Activated CD8-positive, alpha-beta memory T cell treated with anti-CD3 and anti-CD28 coated beads, Interleukin-2, amount 50 U/mL, for 48 hours (primary cell): ENCODE measurements around the gene PHACTR4.
"Not testable (repeated sequence)": the region's sequence is repeated elsewhere in the genome, so short reads cannot be mapped to it uniquely, and the experiment has no call there.

Source experiments
- DNase-seq: peaks from one replicate; pipeline ENCODE4 v3.0.0-alpha.2; 2020

Gene PHACTR4

GRCh38 chr1:28437924-28438699 is 68.6 kb downstream of the PHACTR4 start:
- DNase-seq: no peak

DNA sequence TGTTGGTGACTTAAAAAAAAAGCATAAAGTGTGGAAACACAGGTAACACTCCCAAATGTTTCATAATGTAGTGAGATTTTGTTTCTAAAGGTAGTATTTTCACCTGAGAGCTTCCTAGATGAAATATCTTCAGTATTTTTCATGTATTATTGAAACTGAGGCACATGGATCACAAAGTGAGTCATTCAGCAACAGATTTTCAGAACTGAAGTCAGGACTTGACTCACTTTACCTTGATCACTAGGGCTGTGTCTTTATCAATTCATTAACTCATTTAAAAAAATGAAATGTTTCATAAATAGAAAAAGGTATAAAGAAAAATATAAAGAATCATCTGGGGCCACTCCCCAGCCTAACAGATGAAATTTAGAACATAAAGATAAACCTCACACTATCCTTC is 69.8 kb downstream of the PHACTR4 start:
- DNase-seq: no peak

GRCh38 chr1:28441674-28442073 is 72.1 kb downstream of the PHACTR4 start:
- DNase-seq: no peak

- no peak for DNase-seq
Measured at GRCh38 chr1:28443550-28443949, 74.0 kb downstream of the PHACTR4 start.

DNA sequence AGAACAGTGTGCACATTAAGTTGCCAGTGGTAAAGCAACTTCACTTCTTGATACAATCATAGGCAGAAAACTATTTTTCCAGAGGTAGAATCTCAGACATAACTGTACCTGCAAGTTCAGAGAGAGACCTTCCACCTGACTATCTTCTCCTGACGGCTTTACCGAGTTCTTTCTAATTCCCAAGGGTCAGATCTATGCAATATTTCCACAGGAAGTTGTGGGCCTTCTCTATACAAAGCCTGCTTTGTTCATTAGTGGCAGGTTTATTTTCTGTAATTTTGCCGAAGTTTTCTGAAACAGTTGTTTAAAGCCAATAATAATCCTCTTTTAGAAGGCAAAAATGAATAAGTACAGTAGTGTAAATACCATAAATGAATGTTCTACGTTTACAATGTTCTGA is 78.1 kb downstream of the PHACTR4 start:
- no peak for DNase-seq

- DNase-seq: not testable (repeated sequence)
Measured at GRCh38 chr1:28448094-28448611, 78.6 kb downstream of the PHACTR4 start.

DNA sequence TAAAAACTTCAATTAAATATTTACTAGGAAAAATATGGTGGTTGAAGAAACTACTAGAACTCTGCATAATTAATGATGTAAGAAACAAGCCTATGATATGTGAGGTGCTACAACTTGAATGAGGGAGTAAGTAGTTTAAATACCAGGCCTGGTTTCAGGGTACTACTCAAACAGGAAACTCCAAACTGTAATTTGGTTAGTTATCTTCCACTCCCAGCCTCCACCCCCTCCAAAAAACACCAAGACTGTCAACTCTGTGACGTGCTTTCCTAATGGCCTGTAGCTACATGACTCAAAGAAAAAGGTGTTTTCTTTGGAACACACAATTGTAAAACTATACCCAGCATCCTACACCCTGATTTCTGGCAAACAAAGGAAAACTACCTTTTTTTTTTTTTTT is 80.4 kb downstream of the PHACTR4 start:
- DNase-seq: no peak

GRCh38 chr1:28450561-28450960 is 81.0 kb downstream of the PHACTR4 start:
- DNase-seq: no peak

DNA sequence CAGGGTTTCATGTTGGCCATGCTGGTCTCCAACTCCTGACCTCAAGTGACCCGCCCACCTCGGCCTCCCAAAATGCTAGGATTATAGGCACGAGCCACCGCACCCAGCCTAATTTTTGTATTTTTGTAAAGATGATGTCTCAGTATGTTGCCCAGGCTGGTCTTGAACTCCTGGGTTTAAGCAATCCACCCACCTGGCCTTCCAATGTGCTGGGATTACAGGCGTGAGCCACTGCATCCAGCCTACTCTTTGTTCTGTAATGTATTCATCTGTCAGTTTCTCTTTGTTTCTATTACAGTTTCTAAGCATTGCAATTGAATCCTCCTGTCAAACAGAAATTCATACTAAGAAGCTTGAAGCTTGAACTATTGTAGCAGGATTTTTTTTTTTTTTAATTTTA is 81.5 kb downstream of the PHACTR4 start:
- DNase-seq: no peak

DNA sequence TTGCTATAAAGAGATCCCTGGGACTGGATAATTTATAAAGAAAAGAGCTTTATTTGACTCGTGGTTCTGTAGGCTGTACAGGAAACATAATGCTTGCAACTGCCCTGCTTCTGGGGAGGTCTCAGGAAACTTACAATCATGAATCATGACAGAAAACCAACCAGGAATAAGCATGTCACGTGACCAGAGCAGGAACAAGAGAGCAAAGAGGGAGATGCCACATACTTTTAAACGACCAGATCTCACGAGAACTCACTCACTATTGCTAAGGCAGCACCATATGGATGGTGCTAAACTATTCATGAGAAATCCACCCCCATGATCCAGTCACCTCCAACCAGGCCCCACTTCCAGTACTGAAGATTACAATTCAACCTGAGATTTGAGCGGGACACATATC is 86.5 kb downstream of the PHACTR4 start:
- no peak for DNase-seq

GRCh38 chr1:28457678-28458077 is 88.1 kb downstream of the PHACTR4 start:
- DNase-seq: no peak

DNA sequence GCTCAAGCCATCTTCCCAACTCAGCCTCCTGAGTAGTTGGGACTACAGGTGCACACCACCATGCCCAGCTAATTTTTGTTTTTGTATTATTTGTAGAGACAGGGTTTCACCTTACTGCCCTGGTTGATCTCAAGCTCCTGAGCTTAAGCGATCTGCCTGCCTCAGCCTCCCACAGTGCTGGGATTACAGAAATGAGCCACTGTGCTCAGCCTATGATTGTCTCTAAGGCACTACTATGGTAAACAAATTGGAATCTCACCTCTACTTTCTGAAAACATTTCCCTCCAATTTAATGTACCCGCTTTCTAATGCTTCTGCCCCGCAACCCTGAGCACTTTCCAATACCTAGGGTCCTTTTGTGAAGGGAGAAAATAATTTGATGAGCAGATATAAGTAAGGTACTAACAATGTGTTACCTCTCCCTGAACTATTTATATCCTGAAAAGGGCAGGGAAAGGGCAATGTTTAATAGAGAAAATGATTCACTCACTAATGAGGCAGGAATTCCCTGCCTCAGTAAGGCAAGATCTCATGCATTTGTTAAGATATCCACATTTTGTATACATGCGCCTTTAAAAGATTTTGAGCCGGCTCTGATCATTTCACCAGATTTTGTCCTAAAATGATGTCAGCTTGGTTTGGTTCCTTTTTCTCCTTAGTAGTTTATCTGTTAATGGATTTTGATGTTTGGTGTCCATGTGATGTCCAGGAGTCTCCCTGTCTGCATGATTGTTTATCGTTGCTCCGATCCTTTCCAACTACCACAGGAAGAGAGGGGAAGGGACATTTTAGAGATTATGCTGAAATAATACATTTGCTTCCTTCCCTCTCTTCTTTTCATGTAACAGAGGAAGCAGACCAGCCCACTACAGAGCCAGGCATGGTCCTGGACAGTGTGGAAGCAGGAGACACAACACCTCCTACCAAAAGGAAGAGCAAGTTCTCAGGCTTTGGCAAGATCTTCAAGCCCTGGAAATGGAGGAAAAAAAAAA is 89.0 kb downstream of the PHACTR4 start:
- DNase-seq: no peak

DNA sequence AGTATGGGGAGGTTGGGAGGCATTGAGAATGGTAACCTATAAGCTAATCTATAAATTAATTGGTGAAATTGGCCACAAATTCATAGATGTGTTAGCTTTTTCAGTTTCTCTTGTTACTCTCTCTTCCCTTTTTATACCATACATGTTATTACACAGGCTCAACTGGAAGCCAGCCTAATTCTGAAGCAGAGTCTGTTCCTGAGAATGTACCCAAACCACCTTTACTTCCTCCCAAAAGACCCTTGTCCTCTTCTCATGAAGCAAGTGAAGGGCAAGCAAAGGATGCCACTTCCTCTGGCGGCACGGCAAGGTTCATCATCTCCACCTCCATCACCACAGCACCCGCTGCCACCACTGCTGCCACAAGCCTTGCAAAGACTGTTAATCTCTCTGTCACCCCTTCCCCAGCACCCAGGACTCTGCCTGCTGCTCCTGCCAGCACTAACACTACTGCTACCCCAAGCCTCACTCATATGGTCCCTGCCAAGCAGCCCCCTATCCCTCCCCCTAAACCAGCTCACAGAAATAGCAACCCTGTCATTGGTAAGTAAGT is 96.8 kb downstream of the PHACTR4 start:
- no peak for DNase-seq

DNA sequence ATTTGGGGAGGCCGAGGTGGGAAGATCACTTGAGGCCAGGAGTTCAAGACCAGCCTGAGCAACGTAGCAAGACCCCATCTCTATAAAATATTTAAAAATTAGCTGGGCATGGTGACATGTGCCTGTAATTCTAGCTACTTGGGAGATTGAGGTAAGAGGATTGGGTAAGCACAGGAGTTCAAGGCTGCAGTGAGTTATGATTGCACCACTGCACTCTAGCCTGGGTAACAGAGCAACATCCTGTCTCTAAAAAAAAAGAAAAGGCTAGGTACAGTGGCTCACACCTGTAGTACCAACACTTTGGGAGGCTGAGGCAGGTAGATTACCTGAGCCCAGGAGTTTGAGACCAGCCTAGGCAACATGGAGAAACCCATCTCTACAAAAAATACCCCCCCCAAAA is 100.6 kb downstream of the PHACTR4 start:
- DNase-seq: no peak

DNA sequence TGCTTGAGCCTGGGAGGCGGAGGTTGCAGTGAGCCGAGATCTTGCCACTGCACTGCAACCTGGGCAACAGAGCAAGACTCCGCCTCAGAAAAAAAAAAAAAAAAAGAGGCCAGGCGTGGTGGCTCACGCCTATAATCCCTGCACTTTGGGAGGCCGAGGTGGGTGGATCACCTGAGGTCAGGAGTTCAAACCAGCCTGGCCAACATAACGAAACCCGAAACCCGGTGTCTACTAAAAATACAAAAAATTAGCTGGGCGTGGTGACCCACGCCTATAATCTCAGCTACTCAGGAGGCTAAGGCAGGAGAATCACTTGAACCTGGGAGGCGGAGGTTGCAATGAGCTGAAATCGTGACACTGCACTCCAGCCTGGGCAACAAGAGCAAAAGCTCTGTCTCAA is 110.0 kb downstream of the PHACTR4 start:
- not testable (repeated sequence) for DNase-seq

DNA sequence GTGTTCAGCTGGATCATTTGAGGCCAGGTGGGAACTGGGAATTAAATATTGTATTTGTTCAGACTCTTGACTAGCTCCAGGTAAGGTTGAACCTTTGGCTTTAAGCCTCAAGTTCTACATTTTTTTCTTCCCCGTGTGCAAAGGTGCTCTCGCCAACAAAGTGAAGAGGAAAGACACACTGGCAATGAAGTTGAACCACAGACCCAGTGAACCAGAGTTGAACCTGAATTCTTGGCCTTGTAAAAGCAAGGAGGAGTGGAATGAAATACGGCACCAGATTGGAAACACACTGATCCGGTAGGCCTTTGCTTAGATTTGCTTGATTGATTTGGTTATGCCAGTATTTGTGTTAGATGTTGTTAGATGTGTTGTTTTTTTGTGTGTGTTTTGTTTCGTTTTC is 110.8 kb downstream of the PHACTR4 start:
- DNase-seq: no peak

GRCh38 chr1:28482138-28482537 is 112.6 kb downstream of the PHACTR4 start:
- no peak for DNase-seq

DNA sequence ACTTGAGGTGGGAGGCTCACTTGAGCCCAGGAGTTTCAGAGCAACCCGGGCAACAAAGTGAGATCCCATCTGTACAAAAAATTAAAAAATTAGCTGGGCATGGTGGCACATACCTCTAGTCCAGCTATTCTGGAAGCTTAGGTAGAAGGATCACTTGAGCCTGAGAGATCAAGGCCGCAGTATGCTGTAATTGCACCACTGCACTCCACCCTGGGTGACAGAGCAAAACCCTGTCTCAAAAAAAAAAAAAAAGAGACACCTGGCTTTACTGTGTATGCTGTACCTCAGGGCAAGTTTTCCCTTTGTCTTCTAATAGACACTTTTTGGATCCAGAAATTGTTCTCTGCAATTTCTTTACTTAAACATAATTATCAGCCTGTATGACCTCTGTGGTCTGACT is 113.2 kb downstream of the PHACTR4 start:
- DNase-seq: no peak

- DNase-seq: no peak
Measured at GRCh38 chr1:28494737-28495136, 125.2 kb downstream of the PHACTR4 start.

GRCh38 chr1:28499553-28499952 is 130.0 kb downstream of the PHACTR4 start:
- no peak for DNase-seq

DNA sequence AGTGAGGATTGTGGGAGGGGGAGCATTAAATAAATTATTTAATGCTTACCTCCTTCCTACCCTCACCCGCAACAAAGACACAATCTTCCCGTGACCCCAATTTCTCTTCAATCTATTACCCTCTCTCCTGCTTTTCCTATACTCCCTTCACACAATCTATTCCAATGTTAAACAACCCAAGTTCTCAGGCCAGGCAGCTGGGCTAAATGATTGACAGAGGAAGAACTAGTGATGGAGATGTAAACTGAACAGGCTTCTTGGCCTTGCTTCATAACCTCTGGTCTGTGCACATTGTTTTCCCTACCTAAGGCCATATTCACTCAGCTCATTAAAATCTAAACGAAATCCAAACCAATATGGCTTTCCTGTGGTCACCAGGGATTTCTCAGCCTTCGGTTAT is 132.4 kb downstream of the PHACTR4 start:
- no peak for DNase-seq

GRCh38 chr1:28503117-28503516 is 133.6 kb downstream of the PHACTR4 start:
- DNase-seq: no peak

GRCh38 chr1:28505406-28506187 is 136.1 kb downstream of the PHACTR4 start, which contains the start of gene RCC1:
RCC1 (plus strand) TSS chr1:28506043; CDS start chr1:28529867, 23,824 bp downstream.
- DNase-seq: peak; percentile 94
